Prostate gland (tissue), 2 donors: Measurements from ENCODE around the gene MEGF9.

Source experiments
- CTCF ChIP-seq, 4 experiments: fragments of 200-600 bp in 2 of 4; fragments of 450-650 bp in 2 of 4; sonication (generic) in 2 of 4; IDR thresholded peaks; 1 replicate in 3 of 4; 2 replicates in 1 of 4; pipeline ENCODE4 v1.5.1; 2016 to 2019; ENCODE audit warnings: antibody characterized with exemption in 4 of 4, mild to moderate bottlenecking in 2 of 4, moderate library complexity in 2 of 4
- POLR2AphosphoS5 ChIP-seq: sonication (generic); formaldehyde crosslinking; IDR thresholded peaks from one replicate; pipeline ENCODE4 v1.6.1; 2017; ENCODE audit warnings: antibody characterized with exemption

GRCh38 chr9:120636194-120636957 is 77.9 kb downstream of the MEGF9 start:
- TF ChIP-seq CTCF (IDR thresholded peaks at IDR 0.05) (no peak), POLR2AphosphoS5 (no peak)
